Neuron (in vitro differentiated cells): ENCODE data around the gene PDE5A.

Experiments used
- H2AFZ ChIP-seq: one replicate; pipeline ENCODE4 v1.6.1; 2013; ENCODE audit warnings: low read depth, mild to moderate bottlenecking, inconsistent platforms, low read length, moderate library complexity
- H3K27me3 ChIP-seq: one replicate; pipeline ENCODE4 v1.6.1; 2013; ENCODE audit warnings: low read length; ENCODE audit not compliant: insufficient read depth
- H3K36me3 ChIP-seq: one replicate; pipeline ENCODE4 v1.6.1; 2013; ENCODE audit warnings: low read length; ENCODE audit not compliant: insufficient read depth
- H3K4me1 ChIP-seq: one replicate; pipeline ENCODE4 v1.6.1; 2013; ENCODE audit warnings: low read length; ENCODE audit not compliant: insufficient read depth
- H3K4me3 ChIP-seq: 2 replicates; pipeline ENCODE4 v1.5.1; 2013; ENCODE audit warnings: mild to moderate bottlenecking, low read length, moderate library complexity
- H3K9me3 ChIP-seq: one replicate; pipeline ENCODE4 v1.6.1; 2013; ENCODE audit warnings: low read length

The PDE5A gene

DNA sequence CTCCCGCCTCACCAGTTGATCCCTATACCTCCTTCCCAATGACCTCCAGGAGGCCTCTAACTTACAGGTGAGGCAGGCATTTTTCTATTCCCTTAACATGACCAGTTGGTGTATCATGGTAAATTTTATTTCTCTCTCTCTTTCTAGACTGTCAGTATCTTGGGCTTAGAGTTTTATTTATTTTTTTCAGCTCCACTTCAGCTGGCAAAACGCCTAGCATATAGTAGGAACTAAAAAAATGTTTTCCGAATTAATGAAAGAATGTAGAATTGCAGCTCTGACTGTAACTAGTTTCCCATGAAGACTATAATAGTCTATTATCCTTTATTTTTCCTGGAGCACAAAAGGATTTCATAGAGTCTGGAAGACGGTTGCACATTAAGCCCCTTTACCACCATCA lies 84.8 kb downstream of the PDE5A start:
- no peaks in the 10 kb centered on the region for H3K27me3 ChIP-seq
- H3K36me3 ChIP-seq = peaks cover 15% of the 10 kb centered on the region
- H3K9me3 ChIP-seq = peaks cover 2% of the 10 kb centered on the region
- no peaks in the 10 kb centered on the region for H3K4me1 ChIP-seq
- no peak overlapping the region for H2AFZ ChIP-seq
- H3K4me3 ChIP-seq = no peak overlapping the region

GRCh38 chr4:119543187-119543586 lies 85.4 kb downstream of the PDE5A start:
- peaks cover 2% of the 10 kb centered on the region for H3K9me3 ChIP-seq
- H3K36me3 ChIP-seq = peaks cover 15% of the 10 kb centered on the region
- no peak overlapping the region for H3K4me3 ChIP-seq
- H3K4me1 ChIP-seq = no peaks in the 10 kb centered on the region
- H3K27me3 ChIP-seq = no peaks in the 10 kb centered on the region
- no peak overlapping the region for H2AFZ ChIP-seq

- H3K36me3 ChIP-seq = peaks cover 20% of the 10 kb centered on the region
- H3K9me3 ChIP-seq = peaks cover 5% of the 10 kb centered on the region
- H3K27me3 ChIP-seq = no peaks in the 10 kb centered on the region
- H3K4me3 ChIP-seq = no peak overlapping the region
- no peaks in the 10 kb centered on the region for H3K4me1 ChIP-seq
- no peak overlapping the region for H2AFZ ChIP-seq
Observed at GRCh38 chr4:119540249-119540648, 88.4 kb downstream of the PDE5A start.

GRCh38 chr4:119537586-119537985 lies 91.0 kb downstream of the PDE5A start:
- H3K9me3 ChIP-seq = peaks cover 20% of the 10 kb centered on the region
- peaks cover 23% of the 10 kb centered on the region for H3K36me3 ChIP-seq
- H2AFZ ChIP-seq = no peak overlapping the region
- H3K4me3 ChIP-seq = no peak overlapping the region
- no peaks in the 10 kb centered on the region for H3K27me3 ChIP-seq
- H3K4me1 ChIP-seq = peaks cover 6% of the 10 kb centered on the region

DNA sequence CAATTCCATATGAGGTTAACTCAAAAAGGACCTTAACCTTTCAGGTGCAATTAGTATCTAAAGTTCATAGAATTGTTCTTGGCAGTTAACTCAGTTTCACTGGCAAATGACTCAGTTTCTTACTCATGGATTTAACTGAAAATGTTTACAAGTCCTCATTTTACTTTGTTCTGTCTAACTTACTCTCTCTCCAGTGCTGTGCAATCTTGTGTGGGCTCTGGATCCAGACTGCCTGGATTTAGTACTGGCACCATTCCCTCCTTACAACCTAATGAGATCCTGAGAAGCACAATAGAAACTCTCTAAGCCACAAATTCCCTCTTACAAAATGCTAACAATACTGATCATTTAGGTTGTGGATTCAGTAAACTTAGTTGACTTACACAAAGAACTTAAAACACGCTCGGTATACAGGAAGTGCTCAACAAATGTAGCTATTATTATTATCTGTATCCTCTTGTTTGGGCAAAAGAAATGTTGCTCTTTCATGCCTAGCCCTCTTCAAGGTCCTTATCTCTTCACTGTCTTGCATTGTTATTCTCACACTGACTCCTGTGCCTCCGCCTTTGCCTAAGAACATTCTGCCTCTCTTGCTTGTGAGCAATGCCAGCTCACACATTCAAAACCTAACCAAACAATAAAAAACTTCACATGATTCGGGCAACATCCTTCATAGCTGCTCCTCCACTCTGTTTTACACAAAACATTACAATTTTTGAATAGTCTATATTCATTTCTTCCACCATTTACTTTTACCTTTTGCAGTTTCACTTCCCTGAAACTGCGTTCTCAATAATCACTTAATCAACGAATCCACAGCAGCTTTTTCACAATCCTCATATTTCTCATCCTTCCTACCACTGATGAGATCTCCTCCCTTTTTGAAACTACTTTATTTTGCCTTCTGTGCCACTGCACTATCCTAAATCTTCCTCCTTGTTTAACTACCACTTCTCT lies 91.8 kb downstream of the PDE5A start:
- Histone ChIP-seq H3K9me3 (peaks cover 20% of the 10 kb centered on the region), H3K36me3 (peaks cover 16% of the 10 kb centered on the region), H3K4me3 (no peak overlapping the region), H3K4me1 (peaks cover 13% of the 10 kb centered on the region), H2AFZ (no peak overlapping the region), H3K27me3 (no peaks in the 10 kb centered on the region)

- Histone ChIP-seq H2AFZ (no peak overlapping the region), H3K9me3 (peaks cover 20% of the 10 kb centered on the region), H3K27me3 (no peaks in the 10 kb centered on the region), H3K36me3 (peaks cover 5% of the 10 kb centered on the region), H3K4me3 (no peak overlapping the region), H3K4me1 (peaks cover 13% of the 10 kb centered on the region)
Observed at GRCh38 chr4:119532319-119532718, 96.3 kb downstream of the PDE5A start.

- H3K27me3 ChIP-seq = no peaks in the 10 kb centered on the region
- H3K9me3 ChIP-seq = peaks cover 12% of the 10 kb centered on the region
- peaks cover 23% of the 10 kb centered on the region for H3K4me1 ChIP-seq
- no peak overlapping the region for H3K4me3 ChIP-seq
- H3K36me3 ChIP-seq = peaks cover 3% of the 10 kb centered on the region
- H2AFZ ChIP-seq = no peak overlapping the region
Observed at GRCh38 chr4:119529788-119530187, 98.8 kb downstream of the PDE5A start.

GRCh38 chr4:119526786-119527550 lies 101.6 kb downstream of the PDE5A start:
- Histone ChIP-seq H3K27me3 (no peaks in the 10 kb centered on the region), H3K36me3 (peaks cover 2% of the 10 kb centered on the region), H3K4me1 (peaks cover 16% of the 10 kb centered on the region), H3K4me3 (no peak overlapping the region), H3K9me3 (no peaks in the 10 kb centered on the region), H2AFZ (no peak overlapping the region)

DNA sequence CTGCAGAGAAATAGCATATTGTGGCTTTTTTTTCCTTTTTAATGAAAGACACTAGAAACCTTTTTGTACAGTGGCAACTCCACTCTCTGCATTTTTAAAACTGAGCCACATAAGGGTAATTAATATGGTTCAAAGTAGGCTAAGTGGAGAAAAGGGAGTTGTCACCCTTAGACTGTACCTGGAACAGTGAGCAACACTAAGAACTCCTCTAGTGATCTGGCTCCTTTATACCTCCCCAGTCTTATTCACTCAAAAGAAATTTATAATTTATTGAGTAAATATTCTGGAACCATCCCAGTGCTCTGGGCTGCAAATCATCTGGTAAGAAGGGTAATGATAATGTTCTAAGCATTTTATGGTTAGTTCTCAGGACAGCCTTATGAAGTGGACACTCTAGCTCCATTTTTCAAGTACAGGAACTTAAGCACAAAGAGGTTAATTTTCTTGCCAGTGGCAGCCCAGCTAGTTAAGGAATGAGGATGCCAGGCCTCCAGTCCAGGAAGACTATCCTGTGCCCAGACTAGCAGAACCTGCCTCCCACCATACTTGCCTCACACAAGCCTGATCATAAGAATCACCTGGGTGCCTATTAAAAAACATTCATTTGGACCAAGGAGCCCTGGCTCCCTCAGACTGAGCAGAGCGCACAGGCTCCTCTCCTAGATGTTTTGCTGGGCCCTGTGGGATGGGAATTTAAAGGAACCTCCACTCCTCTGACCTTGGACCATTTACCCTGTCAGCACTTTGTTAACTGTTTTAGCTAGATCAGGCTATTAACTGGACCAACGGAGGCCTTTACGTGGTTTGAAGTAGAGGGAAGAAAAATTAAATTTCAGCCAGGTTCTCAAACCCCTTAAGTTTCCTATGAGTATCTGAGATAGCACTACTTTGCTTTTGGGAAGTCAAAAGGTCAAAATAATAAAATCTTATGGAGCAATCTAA lies 102.6 kb downstream of the PDE5A start:
- Histone ChIP-seq H3K4me3 (no peak overlapping the region), H3K9me3 (no peaks in the 10 kb centered on the region), H3K4me1 (peaks cover 15% of the 10 kb centered on the region), H2AFZ (no peak overlapping the region), H3K36me3 (peaks cover 3% of the 10 kb centered on the region), H3K27me3 (no peaks in the 10 kb centered on the region)

GRCh38 chr4:119525005-119525749 lies 103.4 kb downstream of the PDE5A start:
- Histone ChIP-seq H3K27me3 (no peaks in the 10 kb centered on the region), H3K4me1 (peaks cover 15% of the 10 kb centered on the region), H3K9me3 (no peaks in the 10 kb centered on the region), H3K36me3 (peaks cover 3% of the 10 kb centered on the region), H2AFZ (no peak overlapping the region), H3K4me3 (no peak overlapping the region)

DNA sequence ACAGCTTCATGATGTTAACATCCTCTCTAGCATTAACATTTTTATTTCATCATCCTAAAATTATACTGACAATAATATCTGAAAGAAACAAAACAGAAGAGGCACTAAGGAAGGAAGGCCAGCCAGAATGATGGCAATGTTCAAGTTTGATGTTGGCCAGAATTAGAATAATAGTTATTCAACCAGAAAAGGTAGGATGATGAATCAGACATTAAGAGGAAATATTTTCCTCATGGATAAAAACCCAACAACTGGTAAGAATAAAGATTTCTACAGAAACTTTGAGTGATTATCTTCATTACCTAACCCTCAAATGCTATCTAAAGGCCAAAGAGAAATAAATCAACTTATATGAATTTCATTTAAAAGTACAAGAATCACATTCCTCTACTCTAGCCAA lies 105.2 kb downstream of the PDE5A start:
- Histone ChIP-seq H3K36me3 (peaks cover 5% of the 10 kb centered on the region), H3K4me1 (peaks cover 24% of the 10 kb centered on the region), H3K27me3 (no peaks in the 10 kb centered on the region), H3K4me3 (no peak overlapping the region), H3K9me3 (no peaks in the 10 kb centered on the region), H2AFZ (no peak overlapping the region)

GRCh38 chr4:119521268-119521667 lies 107.3 kb downstream of the PDE5A start:
- Histone ChIP-seq H2AFZ (no peak overlapping the region), H3K4me1 (peaks cover 32% of the 10 kb centered on the region), H3K27me3 (no peaks in the 10 kb centered on the region), H3K4me3 (no peak overlapping the region), H3K36me3 (peaks cover 14% of the 10 kb centered on the region), H3K9me3 (no peaks in the 10 kb centered on the region)
